GM12873 (cell line): ENCODE measurements around the gene MAN1C1.

ENCODE experiments used
- CTCF ChIP-seq: IDR thresholded peaks from 2 replicates; pipeline ENCODE4 v1.5.1; 2012; ENCODE audit warnings: low read depth, mild to moderate bottlenecking, moderate library complexity, low read length, control low read depth; ENCODE audit not compliant: insufficient read depth; ENCODE audit errors: missing control alignments

MAN1C1 gene

GRCh38 chr1:25746299-25747045 is 129.9 kb downstream of the MAN1C1 start:
- TF ChIP-seq CTCF: no peak

DNA sequence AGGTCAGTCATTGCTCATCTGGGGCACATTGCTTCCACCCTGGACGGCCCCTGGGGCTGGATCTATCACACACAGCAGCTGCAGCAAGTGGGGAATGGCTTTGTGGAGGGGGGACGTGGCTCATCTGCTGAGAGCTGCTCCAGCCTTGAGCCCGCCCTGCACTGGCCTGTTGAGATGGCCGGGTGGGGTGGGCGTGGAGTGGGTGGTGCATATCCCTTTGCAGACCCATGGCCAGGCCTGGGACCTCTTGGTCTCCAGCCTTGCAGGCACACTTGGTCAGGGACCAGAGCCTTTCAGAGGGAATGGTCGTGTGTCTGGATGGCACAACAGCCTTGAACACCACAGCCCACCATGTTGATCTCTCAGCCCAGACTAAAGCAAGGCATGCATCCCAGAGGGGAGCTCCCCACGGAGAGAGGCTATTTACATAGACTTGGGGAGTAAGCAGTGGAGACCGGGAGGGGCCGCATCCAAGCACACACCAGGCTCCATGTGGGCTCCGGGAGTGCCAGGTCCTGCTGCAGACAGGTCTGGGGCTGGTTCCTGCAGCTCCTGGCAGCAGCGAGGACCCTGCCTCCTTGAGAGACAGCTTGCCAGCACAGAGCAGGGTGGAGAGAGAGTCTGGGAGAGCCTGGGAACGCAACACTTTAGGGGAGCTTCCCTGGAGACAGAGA is 130.6 kb downstream of the MAN1C1 start:
- no peak for TF ChIP-seq CTCF

GRCh38 chr1:25748531-25749205 is 132.1 kb downstream of the MAN1C1 start:
- no peak for TF ChIP-seq CTCF

DNA sequence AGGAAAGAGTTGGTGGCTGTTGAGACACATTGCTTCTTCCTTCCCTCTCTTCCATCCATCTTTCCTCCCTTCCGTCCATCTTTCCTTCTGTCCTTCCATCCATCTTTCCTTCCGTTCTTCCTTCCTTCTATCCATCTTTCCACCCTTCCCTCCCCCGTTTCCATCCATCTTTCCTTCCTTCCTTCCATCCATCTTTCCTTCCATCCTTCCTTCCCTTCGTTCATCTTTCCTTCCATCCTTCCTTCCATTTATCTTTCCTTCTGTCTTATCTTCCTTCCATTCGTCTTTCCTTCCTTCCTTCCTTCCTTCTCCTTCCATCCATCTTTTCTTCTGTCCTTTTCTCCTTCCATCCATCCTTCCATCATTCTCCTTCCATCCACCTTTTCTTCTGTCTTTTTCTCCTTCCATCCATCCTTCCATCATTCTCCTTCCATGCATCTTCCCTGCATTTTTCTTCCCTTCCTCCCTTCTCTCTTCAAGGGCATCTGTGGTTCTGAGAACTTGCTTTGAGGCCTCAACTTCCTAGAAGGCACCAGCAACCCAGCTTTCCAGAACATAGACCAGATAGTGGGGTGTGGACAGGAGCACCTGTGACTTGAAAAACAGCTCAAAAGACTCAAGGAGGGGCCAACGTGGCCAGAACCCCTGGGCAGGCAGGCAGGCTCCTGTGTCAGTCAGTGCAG is 134.5 kb downstream of the MAN1C1 start:
- no peak for TF ChIP-seq CTCF

- peak; percentile 14 for TF ChIP-seq CTCF
Measured at GRCh38 chr1:25754470-25755181, 138.0 kb downstream of the MAN1C1 start.

DNA sequence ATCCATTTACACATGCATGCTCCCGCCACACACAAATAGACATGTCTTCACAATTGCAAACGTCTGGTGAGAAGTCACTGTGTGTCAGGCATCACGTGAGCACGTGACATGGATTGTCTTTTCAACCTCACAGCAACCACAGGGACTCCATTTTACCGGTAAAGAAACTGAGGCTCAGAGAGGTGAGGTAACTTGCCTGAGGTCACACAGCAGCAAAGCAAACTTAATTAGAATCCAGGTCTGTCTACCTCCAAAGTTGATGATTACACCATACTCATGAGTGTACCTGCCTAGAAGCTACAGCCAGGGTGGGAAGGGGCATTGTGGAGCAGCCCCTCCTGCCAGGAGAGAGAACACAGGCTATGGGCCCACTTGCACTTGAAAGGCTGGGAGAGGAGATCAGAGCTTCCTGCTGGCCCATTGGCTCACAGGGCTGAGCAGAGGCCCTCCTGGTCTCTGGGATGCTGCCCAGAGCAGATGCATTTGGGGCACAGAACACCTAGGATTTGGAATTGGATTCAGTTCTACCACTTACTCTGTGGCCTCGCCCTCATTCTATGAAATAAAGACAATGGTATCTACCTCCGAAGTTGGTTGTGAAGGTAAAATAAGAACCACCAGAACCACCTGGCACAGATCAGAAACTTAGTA is 139.0 kb downstream of the MAN1C1 start:
- TF ChIP-seq CTCF: no peak
